K562 (cell line): ENCODE measurements around the gene BLOC1S4. TPM values are rescaled to one million over a fixed set of nuclear protein-coding genes. Genes with fewer than 3 reads are reported as not detected.

ENCODE experiments used
- CBFB ChIP-seq: sonication (generic); formaldehyde crosslinking; IDR thresholded peaks from 2 replicates; pipeline ENCODE4 v1.4.0; 2020; ENCODE audit warnings: mild to moderate bottlenecking, missing genetic modification reagents
- CREM ChIP-seq: IDR thresholded peaks from 2 replicates; pipeline ENCODE4 v1.6.1; 2014; ENCODE audit warnings: antibody characterized with exemption, low read depth
- E4F1 ChIP-seq: fragments of 250-450 bp; sonication (Bioruptor Pico); IDR thresholded peaks from 2 replicates; pipeline ENCODE4 v1.5.0; 2021; ENCODE audit warnings: mild to moderate bottlenecking, borderline replicate concordance
- EHMT2 ChIP-seq: fragments of 450-650 bp; IDR thresholded peaks from 2 replicates; pipeline ENCODE4 v1.6.1; 2018; ENCODE audit warnings: antibody characterized with exemption
- FOXA3 ChIP-seq, 2 experiments: fragments of 450-650 bp in 1 of 2; sonication (generic) in 1 of 2; formaldehyde crosslinking; IDR thresholded peaks in 1 of 2; conservative IDR thresholded peaks in 1 of 2; 2 replicates each; pipeline versions ENCODE4 v1.4.0 to v1.8.0; 2020 to 2022; ENCODE audit warnings: mild to moderate bottlenecking in 2 of 2, missing genetic modification reagents in 1 of 2
- KDM1A ChIP-seq, 2 experiments: fragments of 450-650 bp; IDR thresholded peaks; 2 replicates each; pipeline ENCODE4 v1.6.1; 2016; ENCODE audit warnings: mild to moderate bottlenecking in 2 of 2
- MBD1 ChIP-seq: fragments of 250-450 bp; sonication (Bioruptor Pico); IDR thresholded peaks from 2 replicates; pipeline ENCODE4 v1.8.0; 2022; ENCODE audit warnings: inconsistent platforms
- MEF2A ChIP-seq: IDR thresholded peaks from 2 replicates; pipeline ENCODE4 v1.6.1; 2011; ENCODE audit warnings: low read depth, mild to moderate bottlenecking, low read length, moderate library complexity; ENCODE audit not compliant: control insufficient read depth
- MTA3 ChIP-seq: fragments of 450-650 bp; formaldehyde crosslinking; IDR thresholded peaks from 2 replicates; pipeline ENCODE4 v1.6.1; 2017; ENCODE audit warnings: mild to moderate bottlenecking, borderline replicate concordance
- NCOA6 ChIP-seq: fragments of 450-650 bp; IDR thresholded peaks from 2 replicates; pipeline ENCODE4 v1.6.1; 2017; ENCODE audit warnings: mild to moderate bottlenecking
- NONO ChIP-seq, 2 experiments: fragments of 200-400 bp in 1 of 2; fragments of 450-650 bp in 1 of 2; formaldehyde crosslinking in 1 of 2; IDR thresholded peaks; 2 replicates each; pipeline ENCODE4 v1.6.1; 2017; ENCODE audit warnings: low read depth in 2 of 2, mild to moderate bottlenecking in 2 of 2, moderate library complexity in 2 of 2, low read length in 1 of 2
- NR3C1 ChIP-seq: sonication (generic); formaldehyde crosslinking; IDR thresholded peaks from 2 replicates; pipeline ENCODE4 v1.8.1; 2022; ENCODE audit warnings: missing genetic modification reagents
- PHB ChIP-seq: fragments of 250-450 bp; sonication (Bioruptor Pico); IDR thresholded peaks from 2 replicates; pipeline ENCODE4 v1.5.0; 2021
- RBM22 ChIP-seq: fragments of 200-400 bp; formaldehyde crosslinking; IDR thresholded peaks from 2 replicates; pipeline ENCODE4 v1.6.1; 2018; ENCODE audit warnings: low read length, low read depth; ENCODE audit not compliant: poor library complexity, severe bottlenecking
- SREBF1 ChIP-seq: fragments of 150-350 bp; IDR thresholded peaks from 2 replicates; pipeline ENCODE4 v1.6.1; 2014; ENCODE audit warnings: antibody characterized with exemption, low read depth, low read length, borderline replicate concordance
- THRA ChIP-seq: fragments of 450-650 bp; IDR thresholded peaks from 2 replicates; pipeline ENCODE4 v1.6.1; 2017; ENCODE audit warnings: mild to moderate bottlenecking, moderate library complexity
- ZFP1 ChIP-seq: fragments of 450-650 bp; formaldehyde crosslinking; IDR thresholded peaks from 2 replicates; pipeline ENCODE4 v1.4.0; 2020; ENCODE audit warnings: mild to moderate bottlenecking, mixed read lengths
- ZNF23 ChIP-seq: fragments of 250-450 bp; sonication (Bioruptor Pico); IDR thresholded peaks from 2 replicates; pipeline ENCODE4 v1.4.0; 2020; ENCODE audit warnings: mild to moderate bottlenecking
- ZNF695 ChIP-seq: fragments of 450-650 bp; formaldehyde crosslinking; IDR thresholded peaks from 2 replicates; pipeline ENCODE4 v1.4.0; 2020; ENCODE audit warnings: mild to moderate bottlenecking, moderate library complexity
- ZNF77 ChIP-seq: fragments of 250-450 bp; sonication (Bioruptor Pico); IDR thresholded peaks from 2 replicates; pipeline ENCODE4 v1.5.0; 2020
- polyA plus RNA-seq, 8 experiments: library from polyadenylated mRNA; depleted of rRNA in 4 of 8; stranded (reverse) in 5 of 8; unstranded in 3 of 8; fragments of >200 nt; fragmentation: Nextera tagmentation in 2 of 8; fragmentation: Illumina TruSeq in 1 of 8; extraction: Ambion mirVana in 2 of 8; extraction: Trizol in 1 of 8; gene quantifications; 2 replicates each; pipeline versions ENCODE4 v1.2.1 to v1.2.3, GENCODE V29; 2011 to 2014; ENCODE audit warnings: inconsistent platforms in 1 of 8, missing spikeins in 1 of 8
- total RNA-seq, 7 experiments: library from RNA; depleted of rRNA in 6 of 7; stranded (reverse); fragments of >200 nt in 6 of 7; fragmentation: Illumina TruSeq in 2 of 7; extraction: Trizol in 2 of 7; gene quantifications; 2 replicates each; pipeline versions ENCODE4 v1.2.1 to v1.2.3, GENCODE V29; 2011 to 2021; ENCODE audit warnings: low replicate concordance in 1 of 7
- TF ChIP-seq, protein P1 (sequence below): fragments of 450-650 bp; formaldehyde crosslinking; IDR thresholded peaks from 2 replicates; pipeline ENCODE4 v1.4.0; 2020; ENCODE audit warnings: mild to moderate bottlenecking, moderate library complexity

BLOC1S4 gene
- total and polyA plus RNA-seq, 9 of the 15 experiments (the other 6 are each of a cell fraction or from before 2014, with no cell fraction given) = 3.1 to 31.6 (median 11.2) TPM

GRCh38 chr4:6730603-6731317 lies 14.8 kb downstream of the BLOC1S4 start (continued):
- no peak for TF ChIP-seq ZNF23 (CRISPR knock-in tag)
- TF ChIP-seq ZNF695 (CRISPR knock-in tag) = no peak
- no peak for TF ChIP-seq THRA
- TF ChIP-seq EHMT2 = no peak
- no peak for TF ChIP-seq NCOA6
- TF ChIP-seq RBM22 = no peak
- peak; percentile 85 for TF ChIP-seq CREM
- peak; percentile 92 for TF ChIP-seq MTA3
- no peak for TF ChIP-seq E4F1 (CRISPR knock-in tag)
- TF ChIP-seq, protein P1, sequence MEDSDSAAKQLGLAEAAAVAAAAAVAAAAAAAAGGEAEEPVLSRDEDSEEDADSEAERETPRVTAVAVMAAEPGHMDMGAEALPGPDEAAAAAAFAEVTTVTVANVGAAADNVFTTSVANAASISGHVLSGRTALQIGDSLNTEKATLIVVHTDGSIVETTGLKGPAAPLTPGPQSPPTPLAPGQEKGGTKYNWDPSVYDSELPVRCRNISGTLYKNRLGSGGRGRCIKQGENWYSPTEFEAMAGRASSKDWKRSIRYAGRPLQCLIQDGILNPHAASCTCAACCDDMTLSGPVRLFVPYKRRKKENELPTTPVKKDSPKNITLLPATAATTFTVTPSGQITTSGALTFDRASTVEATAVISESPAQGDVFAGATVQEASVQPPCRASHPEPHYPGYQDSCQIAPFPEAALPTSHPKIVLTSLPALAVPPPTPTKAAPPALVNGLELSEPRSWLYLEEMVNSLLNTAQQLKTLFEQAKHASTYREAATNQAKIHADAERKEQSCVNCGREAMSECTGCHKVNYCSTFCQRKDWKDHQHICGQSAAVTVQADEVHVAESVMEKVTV (CRISPR knock-in tag) = 0 out of 2 replicates have a peak, but pooled peaks have one; percentile 4
- no peak for TF ChIP-seq NR3C1 (CRISPR knock-in tag)
- TF ChIP-seq CBFB = no peak
- TF ChIP-seq MEF2A = no peak
- TF ChIP-seq ZNF77 (CRISPR knock-in tag) = no peak
- TF ChIP-seq NONO (IDR thresholded peaks at IDR 0.05; ENCODE audit: low read depth in 2 of 2, low read length in 1 of 2) = no peak; a peak in 1 of 4 replicates
- TF ChIP-seq FOXA3 (CRISPR knock-in tag; conservative IDR thresholded peaks at IDR 0.05 in 1 of 2, IDR thresholded peaks at IDR 0.05 in 1 of 2) = 0 out of 4 replicates have a peak, but pooled peaks of 1 of the 2 experiments have one; percentile 6
- TF ChIP-seq ZFP1 = no peak
- no peak for TF ChIP-seq SREBF1
- no peak for TF ChIP-seq MBD1 (CRISPR knock-in tag)
- TF ChIP-seq PHB = no peak
- peak; percentile 93 to 95 for TF ChIP-seq KDM1A (IDR thresholded peaks at IDR 0.05)
